Sigmoid colon (tissue), 7 donors: Measurements from ENCODE around the gene RGS7. TPM values are rescaled to one million over a fixed set of nuclear protein-coding genes. Genes with fewer than 3 reads are reported as not detected.

Experiments used
- DNase-seq: peaks from one replicate; pipeline ENCODE4 v3.0.0-alpha.2; 2019
- H3K27ac ChIP-seq, 4 donors: fragments of 200-600 bp; sonication (generic); one replicate each; pipeline ENCODE4 v1.5.1; 2016 to 2019; ENCODE audit warnings: mild to moderate bottlenecking in 1 of 4
- H3K27me3 ChIP-seq, 3 donors: fragments of 200-600 bp; sonication (generic); one replicate each; pipeline ENCODE4 v1.5.1; 2019; ENCODE audit warnings: mild to moderate bottlenecking in 1 of 3
- H3K36me3 ChIP-seq, 4 donors: fragments of 200-600 bp; sonication (generic); one replicate each; pipeline ENCODE4 v1.5.1; 2016 to 2019
- H3K4me1 ChIP-seq, 4 donors: fragments of 200-600 bp; sonication (generic); one replicate each; pipeline ENCODE4 v1.5.1; 2017 to 2019
- H3K4me3 ChIP-seq, 4 donors: fragments of 200-600 bp; sonication (generic); one replicate each; pipeline ENCODE4 v1.5.1; 2017 to 2019; ENCODE audit warnings: mild to moderate bottlenecking in 2 of 4, moderate library complexity in 1 of 4
- H3K9me3 ChIP-seq, 4 donors: fragments of 200-600 bp in 3 of 4; sonication (generic) in 3 of 4; one replicate each; pipeline versions ENCODE4 v1.5.1 to v1.6.1; 2013 to 2019
- CTCF ChIP-seq, 4 experiments: fragments of 450-650 bp in 3 of 4; fragments of 200-600 bp in 1 of 4; IDR thresholded peaks; one replicate each; pipeline ENCODE4 v1.5.1; 2016 to 2019; ENCODE audit warnings: antibody characterized with exemption in 4 of 4, mild to moderate bottlenecking in 3 of 4, moderate library complexity in 2 of 4
- EP300 ChIP-seq, 4 donors: sonication (generic); formaldehyde crosslinking; IDR thresholded peaks; one replicate each; pipeline ENCODE4 v1.6.1; 2017; ENCODE audit warnings: antibody characterized with exemption in 4 of 4
- POLR2A ChIP-seq, 2 donors: fragments of 450-650 bp; IDR thresholded peaks; one replicate each; pipeline ENCODE4 v1.6.1; 2016; ENCODE audit warnings: antibody characterized with exemption in 2 of 2, mild to moderate bottlenecking in 2 of 2, moderate library complexity in 2 of 2
- POLR2AphosphoS5 ChIP-seq, 4 donors: sonication (generic); formaldehyde crosslinking; IDR thresholded peaks; one replicate each; pipeline ENCODE4 v1.6.1; 2017; ENCODE audit warnings: antibody characterized with exemption in 4 of 4
- WGBS, 2 donors: extraction: QIAGEN DNeasy Blood & Tissue Kit; methylation state at CpG; one replicate each; pipeline ENCODE4 v1.1.7; 2013; 5-methylcytosine and 5-hydroxymethylcytosine counted together
- intact Hi-C: fragments of 100-400 bp; cut with DNase I; formaldehyde crosslinking; loops from one replicate; pipeline ENCODE4 v1.15.1; 2023
- polyA plus RNA-seq, 3 donors: library from polyadenylated mRNA; stranded (reverse); fragments of 200-250 nt; gene quantifications; one replicate each; pipeline ENCODE4 v1.2.3, GENCODE V29; 2013
- total RNA-seq, 4 donors: library from RNA; depleted of rRNA; stranded (reverse); fragments of >200 nt; gene quantifications; one replicate each; pipeline ENCODE4 v1.1.0, GENCODE V29; 2016
- donor health status: healthy with polysubstance abuse.
- donor health status: Bipolar disorder and iron deficiency.
- donor health status: healthy.

The RGS7 gene
- total and polyA plus RNA-seq, 7 donors, result 0.10 to 1.8 (median 0.33) TPM; not detected in 4

GRCh38 chr1:240747907-240748306 is 609.1 kb downstream of the RGS7 start:
- Histone ChIP-seq H3K27me3 (no peaks in the 10 kb centered on the region), H3K27ac (no peak overlapping the region), H3K4me3 (no peak overlapping the region), H3K4me1 (no peaks in the 10 kb centered on the region), H3K9me3 (no peaks in the 10 kb centered on the region), H3K36me3 (no peaks in the 10 kb centered on the region)
- no peak for DNase-seq
- intact Hi-C loops, result no loop called here
- TF ChIP-seq POLR2AphosphoS5 (IDR thresholded peaks at IDR 0.05), result no peak
- no peak for TF ChIP-seq EP300 (IDR thresholded peaks at IDR 0.05)
- TF ChIP-seq CTCF (IDR thresholded peaks at IDR 0.05), result no peak
- no peak for TF ChIP-seq POLR2A (IDR thresholded peaks at IDR 0.05)

GRCh38 chr1:240743705-240744104 is 613.3 kb downstream of the RGS7 start:
- TF ChIP-seq EP300 (IDR thresholded peaks at IDR 0.05) (no peak), CTCF (IDR thresholded peaks at IDR 0.05) (no peak)
- intact Hi-C loops, result no loop called here
- WGBS, 2 donors, result 64 to 69% methylated on average over 2 of the region's 2 CpGs
- DNase-seq, result no peak
- H3K27me3 ChIP-seq, result no peaks in the 10 kb centered on the region
- no peak overlapping the region for H3K27ac ChIP-seq
- no peaks in the 10 kb centered on the region for H3K36me3 ChIP-seq
- no peaks in the 10 kb centered on the region for H3K9me3 ChIP-seq
- H3K4me3 ChIP-seq, result no peak overlapping the region
- no peaks in the 10 kb centered on the region for H3K4me1 ChIP-seq

- 77 to 87% methylated on average over 1 of the region's 1 CpG for WGBS, 2 donors
- intact Hi-C loops, result no loop called here
Observed at GRCh38 chr1:240739754-240740153, 617.3 kb downstream of the RGS7 start.

GRCh38 chr1:240739139-240739538 is 617.9 kb downstream of the RGS7 start:
- no peaks in the 10 kb centered on the region for H3K27me3 ChIP-seq

More at GRCh38 chr1:240739754-240740153, 617.3 kb downstream of the RGS7 start:
- no peaks in the 10 kb centered on the region for H3K4me1 ChIP-seq
- TF ChIP-seq POLR2A (IDR thresholded peaks at IDR 0.05) (no peak), POLR2AphosphoS5 (IDR thresholded peaks at IDR 0.05) (no peak), EP300 (IDR thresholded peaks at IDR 0.05) (no peak), CTCF (IDR thresholded peaks at IDR 0.05) (no peak)
- no peak overlapping the region for H3K27ac ChIP-seq
- H3K27me3 ChIP-seq, result no peaks in the 10 kb centered on the region
- no peak overlapping the region for H3K4me3 ChIP-seq
- H3K9me3 ChIP-seq, result no peaks in the 10 kb centered on the region
- H3K36me3 ChIP-seq, result no peaks in the 10 kb centered on the region
- no peak for DNase-seq

More at GRCh38 chr1:240739139-240739538, 617.9 kb downstream of the RGS7 start:
- H3K36me3 ChIP-seq, result no peaks in the 10 kb centered on the region
- no peaks in the 10 kb centered on the region for H3K4me1 ChIP-seq
- no peak overlapping the region for H3K27ac ChIP-seq
- intact Hi-C loops, result no loop called here
- no peak for DNase-seq
- H3K4me3 ChIP-seq, result no peak overlapping the region
- no peaks in the 10 kb centered on the region for H3K9me3 ChIP-seq
- TF ChIP-seq POLR2AphosphoS5 (IDR thresholded peaks at IDR 0.05) (no peak), EP300 (IDR thresholded peaks at IDR 0.05) (no peak), POLR2A (IDR thresholded peaks at IDR 0.05) (no peak), CTCF (IDR thresholded peaks at IDR 0.05) (no peak)
